ENCODE results near the gene DPPA4. TPM values are rescaled to one million over a fixed set of nuclear protein-coding genes. Genes with fewer than 3 reads are reported as not detected.

Gene DPPA4
- total RNA-seq, 2 donors from 2014 or later = 132 to 284 TPM

DNA sequence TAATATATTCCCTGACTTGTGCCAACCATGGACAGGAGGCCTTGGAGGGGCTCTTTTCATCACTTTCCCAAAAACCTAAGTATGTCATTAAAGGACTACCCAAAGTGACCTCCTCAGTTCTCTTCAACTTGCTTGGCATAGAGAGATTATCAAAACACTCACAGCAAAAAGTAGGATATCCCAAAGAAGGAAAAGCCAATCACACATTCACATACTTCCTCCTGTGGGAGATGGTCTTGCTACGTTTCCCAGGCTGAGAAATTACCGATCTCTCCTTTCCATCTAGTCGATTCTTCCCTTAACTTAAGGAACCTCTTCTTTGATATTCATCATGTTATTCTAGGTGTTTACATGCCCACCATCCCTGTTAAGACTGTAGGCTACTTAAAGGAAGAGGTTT, 9.1 kb downstream of the DPPA4 start:
- Histone ChIP-seq H3K4me1 (ENCODE audit: control insufficient read depth, insufficient read depth, low read length) (no peaks in the 10 kb centered on the region), H3K27me3 (ENCODE audit: control insufficient read depth, insufficient read depth, low read length, poor library complexity, severe bottlenecking) (no peaks in the 10 kb centered on the region), H3K9me3 (ENCODE audit: control insufficient read depth, low read length) (no peaks in the 10 kb centered on the region), H3K27ac (ENCODE audit: low read depth, low read length) (no peak overlapping the region), H3K9ac (ENCODE audit: extremely low read depth, low read length, poor library complexity, severe bottlenecking) (no peak overlapping the region), H3K4me3 (ENCODE audit: low read length) (no peak overlapping the region), H3K36me3 (ENCODE audit: control insufficient read depth, insufficient read depth, low read length) (peaks cover 66% of the 10 kb centered on the region)
- peak overlapping the region; percentile 9 for H3K27ac Mint-ChIP-seq
- H3K27me3 Mint-ChIP-seq (ENCODE audit: insufficient read depth) = no peaks in the 10 kb centered on the region
- no peak for DNase-seq
- H3K4me3 Mint-ChIP-seq = no peak overlapping the region
- 100% methylated on average over 3 of the region's 3 CpGs; no CpG with 5 or more reads in 1 of the 2 experiments for WGBS, 2 experiments (ENCODE audit: insufficient coverage in 1 of 2, insufficient read length in 1 of 2)
- H3K36me3 Mint-ChIP-seq (ENCODE audit: low read depth) = peaks cover 77% of the 10 kb centered on the region
- H3K9me3 Mint-ChIP-seq = no peaks in the 10 kb centered on the region
- TF ChIP-seq, protein P1, sequence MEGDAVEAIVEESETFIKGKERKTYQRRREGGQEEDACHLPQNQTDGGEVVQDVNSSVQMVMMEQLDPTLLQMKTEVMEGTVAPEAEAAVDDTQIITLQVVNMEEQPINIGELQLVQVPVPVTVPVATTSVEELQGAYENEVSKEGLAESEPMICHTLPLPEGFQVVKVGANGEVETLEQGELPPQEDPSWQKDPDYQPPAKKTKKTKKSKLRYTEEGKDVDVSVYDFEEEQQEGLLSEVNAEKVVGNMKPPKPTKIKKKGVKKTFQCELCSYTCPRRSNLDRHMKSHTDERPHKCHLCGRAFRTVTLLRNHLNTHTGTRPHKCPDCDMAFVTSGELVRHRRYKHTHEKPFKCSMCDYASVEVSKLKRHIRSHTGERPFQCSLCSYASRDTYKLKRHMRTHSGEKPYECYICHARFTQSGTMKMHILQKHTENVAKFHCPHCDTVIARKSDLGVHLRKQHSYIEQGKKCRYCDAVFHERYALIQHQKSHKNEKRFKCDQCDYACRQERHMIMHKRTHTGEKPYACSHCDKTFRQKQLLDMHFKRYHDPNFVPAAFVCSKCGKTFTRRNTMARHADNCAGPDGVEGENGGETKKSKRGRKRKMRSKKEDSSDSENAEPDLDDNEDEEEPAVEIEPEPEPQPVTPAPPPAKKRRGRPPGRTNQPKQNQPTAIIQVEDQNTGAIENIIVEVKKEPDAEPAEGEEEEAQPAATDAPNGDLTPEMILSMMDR (conservative IDR thresholded peaks at IDR 0.05) = no peak
- H3K4me1 Mint-ChIP-seq = peaks cover 10% of the 10 kb centered on the region

DNA sequence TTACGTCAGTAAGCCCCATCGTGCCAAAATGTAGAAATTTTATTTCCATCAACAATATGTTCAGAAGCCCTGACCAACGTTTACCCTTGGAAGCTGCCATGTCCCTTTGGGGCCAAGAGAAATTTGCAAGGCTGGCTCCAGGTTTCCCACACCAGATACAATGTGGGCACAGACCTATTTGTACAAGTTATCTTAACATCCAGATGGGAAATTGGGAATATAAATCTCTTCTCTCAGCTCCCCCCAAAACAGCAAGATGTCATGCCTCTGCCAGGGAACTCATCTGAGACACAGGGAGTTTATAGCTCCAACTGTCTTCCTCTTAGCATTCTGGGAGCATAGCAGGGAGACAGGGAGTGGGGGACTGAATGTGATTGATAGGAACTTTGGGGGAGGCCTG, 11.7 kb downstream of the DPPA4 start:
- TF ChIP-seq, protein P1 (conservative IDR thresholded peaks at IDR 0.05) = no peak
- H3K4me1 ChIP-seq (ENCODE audit: control insufficient read depth, insufficient read depth, low read length) = no peaks in the 10 kb centered on the region
- no peak overlapping the region for H3K9ac ChIP-seq (ENCODE audit: extremely low read depth, low read length, poor library complexity, severe bottlenecking)
- H3K27me3 ChIP-seq (ENCODE audit: control insufficient read depth, insufficient read depth, low read length, poor library complexity, severe bottlenecking) = no peaks in the 10 kb centered on the region
- Mint-ChIP-seq H3K36me3 (ENCODE audit: low read depth) (peaks cover 63% of the 10 kb centered on the region), H3K9me3 (no peaks in the 10 kb centered on the region), H3K27me3 (ENCODE audit: insufficient read depth) (no peaks in the 10 kb centered on the region), H3K4me1 (no peaks in the 10 kb centered on the region), H3K4me3 (no peak overlapping the region), H3K27ac (peak overlapping the region; percentile 27)
- no peaks in the 10 kb centered on the region for H3K9me3 ChIP-seq (ENCODE audit: control insufficient read depth, low read length)
- DNase-seq = no peak
- 88% methylated on average over 3 of the region's 3 CpGs; no CpG with 5 or more reads in 1 of the 2 experiments for WGBS, 2 experiments (ENCODE audit: insufficient coverage in 1 of 2, insufficient read length in 1 of 2)
- peaks cover 44% of the 10 kb centered on the region for H3K36me3 ChIP-seq (ENCODE audit: control insufficient read depth, insufficient read depth, low read length)
- no peak overlapping the region for H3K4me3 ChIP-seq (ENCODE audit: low read length)
- no peak overlapping the region for H3K27ac ChIP-seq (ENCODE audit: low read depth, low read length)

GRCh38 chr3:109325109-109325508, 12.2 kb downstream of the DPPA4 start:
- WGBS, 2 experiments (ENCODE audit: insufficient coverage in 1 of 2, insufficient read length in 1 of 2) = 93 to 100% methylated on average over 1 to 5 of the region's 5 CpGs
- Histone ChIP-seq H3K27me3 (ENCODE audit: control insufficient read depth, insufficient read depth, low read length, poor library complexity, severe bottlenecking) (no peaks in the 10 kb centered on the region), H3K9ac (ENCODE audit: extremely low read depth, low read length, poor library complexity, severe bottlenecking) (no peak overlapping the region), H3K4me3 (ENCODE audit: low read length) (no peak overlapping the region), H3K4me1 (ENCODE audit: control insufficient read depth, insufficient read depth, low read length) (no peaks in the 10 kb centered on the region), H3K36me3 (ENCODE audit: control insufficient read depth, insufficient read depth, low read length) (peaks cover 39% of the 10 kb centered on the region), H3K27ac (ENCODE audit: low read depth, low read length) (no peak overlapping the region), H3K9me3 (ENCODE audit: control insufficient read depth, low read length) (no peaks in the 10 kb centered on the region)
- Mint-ChIP-seq H3K36me3 (ENCODE audit: low read depth) (peaks cover 58% of the 10 kb centered on the region), H3K9me3 (no peaks in the 10 kb centered on the region), H3K4me3 (no peak overlapping the region), H3K27ac (peak overlapping the region; percentile 27), H3K4me1 (no peaks in the 10 kb centered on the region), H3K27me3 (ENCODE audit: insufficient read depth) (no peaks in the 10 kb centered on the region)
- TF ChIP-seq, protein P1 (conservative IDR thresholded peaks at IDR 0.05) = no peak
- DNase-seq = peak; percentile 71

Data from endodermal cell (in vitro differentiated cells).